HG02571 (cell line): ENCODE measurements around the gene TBCCD1.
A peak's percentile ranks its signal among the peaks of the same experiment; 100 is the strongest.
"Not testable (repeated sequence)": the region's sequence is repeated elsewhere in the genome, so short reads cannot be mapped to it uniquely, and the experiment has no call there.

Experiments used
- ATAC-seq: cut with Tn5 transposase; IDR thresholded peaks from one replicate; pipeline ENCODE4 v1.9.1; 2021; ENCODE audit warnings: mild to moderate bottlenecking, moderate library complexity; ENCODE audit not compliant: unreplicated experiment

The TBCCD1 gene

GRCh38 chr3:186552408-186553031 lies 14.6 kb downstream of the TBCCD1 start:
- no peak for ATAC-seq

- no peak for ATAC-seq
Observed at GRCh38 chr3:186551387-186551786, 15.8 kb downstream of the TBCCD1 start.

GRCh38 chr3:186549497-186549896 lies 17.6 kb downstream of the TBCCD1 start:
- no peak for ATAC-seq

- ATAC-seq = no peak
Observed at GRCh38 chr3:186544281-186544680, 22.9 kb downstream of the TBCCD1 start, which contains the start of gene CRYGS. CRYGS (minus strand) TSS chr3:186544380; CDS start chr3:186544326, 54 bp downstream.

GRCh38 chr3:186540835-186541226 lies 26.3 kb downstream of the TBCCD1 start:
- no peak for ATAC-seq

- peak; percentile 61 for ATAC-seq
Observed at GRCh38 chr3:186540221-186540834, 26.8 kb downstream of the TBCCD1 start.

- ATAC-seq = no peak
Observed at GRCh38 chr3:186538779-186539178, 28.4 kb downstream of the TBCCD1 start.

GRCh38 chr3:186536883-186537844 lies 30.0 kb downstream of the TBCCD1 start:
- no peak for ATAC-seq

GRCh38 chr3:186534113-186534669 lies 32.9 kb downstream of the TBCCD1 start:
- peak; percentile 84 for ATAC-seq

GRCh38 chr3:186532598-186533072 lies 34.5 kb downstream of the TBCCD1 start:
- peak; percentile 46 for ATAC-seq

- ATAC-seq = not testable (repeated sequence)
Observed at GRCh38 chr3:186531694-186532093, 35.4 kb downstream of the TBCCD1 start.

- ATAC-seq = no peak
Observed at GRCh38 chr3:186530415-186530814, 36.7 kb downstream of the TBCCD1 start.

GRCh38 chr3:186529201-186529999 lies 37.7 kb downstream of the TBCCD1 start:
- no peak for ATAC-seq

- ATAC-seq = no peak
Observed at GRCh38 chr3:186526256-186526606, 40.9 kb downstream of the TBCCD1 start.

- no peak for ATAC-seq
Observed at GRCh38 chr3:186525369-186526255, 41.5 kb downstream of the TBCCD1 start.

- ATAC-seq = no peak
Observed at GRCh38 chr3:186524616-186525015, 42.5 kb downstream of the TBCCD1 start.

GRCh38 chr3:186523434-186523833 lies 43.7 kb downstream of the TBCCD1 start:
- ATAC-seq = no peak

- ATAC-seq = no peak
Observed at GRCh38 chr3:186523022-186523421, 44.1 kb downstream of the TBCCD1 start.
